Measurements from ENCODE around the gene GOT2. TPM values are rescaled to one million over a fixed set of nuclear protein-coding genes. Genes with fewer than 3 reads are reported as not detected.
A peak's percentile ranks its signal among the peaks of the same experiment; 100 is the strongest.

GOT2 gene
- total RNA-seq, 1 donor from 2014 or later: 33.4 TPM

GRCh38 chr16:58684354-58685083 is 49.6 kb downstream of the GOT2 start, which contains the start of gene SLC38A7:
Gene SLC38A7, minus strand, starts transcription at chr16:58684770. Its CDS starts 4,644 bp downstream, at chr16:58680126.
- H3K27ac ChIP-seq (ENCODE audit: low read depth, low read length): peak within 1 kb of the TSS; percentile 86
- H3K4me3 ChIP-seq (ENCODE audit: low read length in 3 of 3): peak within 1 kb of the TSS; percentile 92 to 97 (median 95)
- peak within 1 kb of the TSS; percentile 92 to 99 (median 98) for H3K9ac ChIP-seq (ENCODE audit: low read depth in 1 of 3, low read length in 3 of 3)
- peaks cover 12 to 16% (median 15%) of the 10 kb centered on the region in 3 donors for H3K36me3 ChIP-seq (ENCODE audit: control insufficient read depth in 3 of 3, insufficient read depth in 3 of 3, low read length in 3 of 3)
- H3K9me3 ChIP-seq (ENCODE audit: control insufficient read depth in 3 of 3, low read length in 3 of 3): no peaks in the 10 kb centered on the region
- H3K27me3 ChIP-seq (ENCODE audit: control insufficient read depth in 3 of 3, insufficient read depth in 3 of 3, low read length in 3 of 3): no peaks in the 10 kb centered on the region
- H3K4me1 ChIP-seq (ENCODE audit: control insufficient read depth in 3 of 3, insufficient read depth in 3 of 3, low read length in 3 of 3): peaks cover 17 to 23% (median 18%) of the 10 kb centered on the region in 3 donors

- Histone ChIP-seq H3K27me3 (ENCODE audit: control insufficient read depth in 3 of 3, insufficient read depth in 3 of 3, low read length in 3 of 3) (no peaks in the 10 kb centered on the region), H3K4me3 (ENCODE audit: low read length in 3 of 3) (peak overlapping the region; percentile 92 to 97 (median 95)), H3K36me3 (ENCODE audit: control insufficient read depth in 3 of 3, insufficient read depth in 3 of 3, low read length in 3 of 3) (peaks cover 15 to 18% (median 17%) of the 10 kb centered on the region in 3 donors), H3K9ac (ENCODE audit: low read depth in 1 of 3, low read length in 3 of 3) (peak overlapping the region; percentile 92 to 99 (median 98)), H3K27ac (ENCODE audit: low read depth, low read length) (peak overlapping the region; percentile 86), H3K4me1 (ENCODE audit: control insufficient read depth in 3 of 3, insufficient read depth in 3 of 3, low read length in 3 of 3) (peaks cover 17 to 23% (median 18%) of the 10 kb centered on the region in 3 donors), H3K9me3 (ENCODE audit: control insufficient read depth in 3 of 3, low read length in 3 of 3) (no peaks in the 10 kb centered on the region)
Observed at GRCh38 chr16:58684001-58684353, 50.1 kb downstream of the GOT2 start.

- Histone ChIP-seq H3K4me1 (ENCODE audit: control insufficient read depth in 3 of 3, insufficient read depth in 3 of 3, low read length in 3 of 3) (peaks cover 13 to 20% (median 15%) of the 10 kb centered on the region in 3 donors), H3K4me3 (ENCODE audit: low read length in 3 of 3) (no peak overlapping the region), H3K27me3 (ENCODE audit: control insufficient read depth in 3 of 3, insufficient read depth in 3 of 3, low read length in 3 of 3) (no peaks in the 10 kb centered on the region), H3K27ac (ENCODE audit: low read depth, low read length) (no peak overlapping the region), H3K36me3 (ENCODE audit: control insufficient read depth in 3 of 3, insufficient read depth in 3 of 3, low read length in 3 of 3) (peaks cover 43 to 45% (median 44%) of the 10 kb centered on the region in 3 donors), H3K9ac (ENCODE audit: low read depth in 1 of 3, low read length in 3 of 3) (no peak overlapping the region), H3K9me3 (ENCODE audit: control insufficient read depth in 3 of 3, low read length in 3 of 3) (no peaks in the 10 kb centered on the region)
Observed at GRCh38 chr16:58679763-58680162, 54.4 kb downstream of the GOT2 start.

- Histone ChIP-seq H3K27ac (ENCODE audit: low read depth, low read length) (no peak overlapping the region), H3K4me1 (ENCODE audit: control insufficient read depth in 3 of 3, insufficient read depth in 3 of 3, low read length in 3 of 3) (peaks cover 7 to 14% (median 8%) of the 10 kb centered on the region in 3 donors), H3K36me3 (ENCODE audit: control insufficient read depth in 3 of 3, insufficient read depth in 3 of 3, low read length in 3 of 3) (peaks cover 43 to 48% (median 44%) of the 10 kb centered on the region in 3 donors)
Observed at GRCh38 chr16:58678716-58679115, 55.4 kb downstream of the GOT2 start.

GRCh38 chr16:58678269-58678668 is 55.8 kb downstream of the GOT2 start:
- Histone ChIP-seq H3K4me1 (ENCODE audit: control insufficient read depth in 3 of 3, insufficient read depth in 3 of 3, low read length in 3 of 3) (peaks cover 2 to 10% (median 3%) of the 10 kb centered on the region in 3 donors), H3K9ac (ENCODE audit: low read depth in 1 of 3, low read length in 3 of 3) (no peak overlapping the region), H3K9me3 (ENCODE audit: control insufficient read depth in 3 of 3, low read length in 3 of 3) (no peaks in the 10 kb centered on the region), H3K27ac (ENCODE audit: low read depth, low read length) (no peak overlapping the region), H3K4me3 (ENCODE audit: low read length in 3 of 3) (no peak overlapping the region), H3K27me3 (ENCODE audit: control insufficient read depth in 3 of 3, insufficient read depth in 3 of 3, low read length in 3 of 3) (no peaks in the 10 kb centered on the region), H3K36me3 (ENCODE audit: control insufficient read depth in 3 of 3, insufficient read depth in 3 of 3, low read length in 3 of 3) (peaks cover 43 to 48% (median 44%) of the 10 kb centered on the region in 3 donors)

More at GRCh38 chr16:58678716-58679115, 55.4 kb downstream of the GOT2 start:
- H3K27me3 ChIP-seq (ENCODE audit: control insufficient read depth in 3 of 3, insufficient read depth in 3 of 3, low read length in 3 of 3): no peaks in the 10 kb centered on the region
- no peak overlapping the region for H3K4me3 ChIP-seq (ENCODE audit: low read length in 3 of 3)
- no peak overlapping the region for H3K9ac ChIP-seq (ENCODE audit: low read depth in 1 of 3, low read length in 3 of 3)
- H3K9me3 ChIP-seq (ENCODE audit: control insufficient read depth in 3 of 3, low read length in 3 of 3): no peaks in the 10 kb centered on the region

- H3K9me3 ChIP-seq (ENCODE audit: control insufficient read depth in 3 of 3, low read length in 3 of 3): no peaks in the 10 kb centered on the region
- no peaks in the 10 kb centered on the region for H3K27me3 ChIP-seq (ENCODE audit: control insufficient read depth in 3 of 3, insufficient read depth in 3 of 3, low read length in 3 of 3)
- no peak overlapping the region for H3K27ac ChIP-seq (ENCODE audit: low read depth, low read length)
- H3K4me3 ChIP-seq (ENCODE audit: low read length in 3 of 3): no peak overlapping the region
- peaks cover 0 to 2% (median 0%) of the 10 kb centered on the region in 3 donors for H3K4me1 ChIP-seq (ENCODE audit: control insufficient read depth in 3 of 3, insufficient read depth in 3 of 3, low read length in 3 of 3)
- H3K9ac ChIP-seq (ENCODE audit: low read depth in 1 of 3, low read length in 3 of 3): no peak overlapping the region
- H3K36me3 ChIP-seq (ENCODE audit: control insufficient read depth in 3 of 3, insufficient read depth in 3 of 3, low read length in 3 of 3): peaks cover 36 to 49% (median 39%) of the 10 kb centered on the region in 3 donors
Observed at GRCh38 chr16:58670946-58671583, 63.1 kb downstream of the GOT2 start.

GRCh38 chr16:58670177-58670576 is 63.9 kb downstream of the GOT2 start:
- no peaks in the 10 kb centered on the region for H3K27me3 ChIP-seq (ENCODE audit: control insufficient read depth in 3 of 3, insufficient read depth in 3 of 3, low read length in 3 of 3)
- peaks cover 31 to 43% (median 32%) of the 10 kb centered on the region in 3 donors for H3K36me3 ChIP-seq (ENCODE audit: control insufficient read depth in 3 of 3, insufficient read depth in 3 of 3, low read length in 3 of 3)
- H3K9ac ChIP-seq (ENCODE audit: low read depth in 1 of 3, low read length in 3 of 3): no peak overlapping the region
- H3K27ac ChIP-seq (ENCODE audit: low read depth, low read length): no peak overlapping the region
- no peak overlapping the region for H3K4me3 ChIP-seq (ENCODE audit: low read length in 3 of 3)
- peaks cover 0 to 2% (median 0%) of the 10 kb centered on the region in 3 donors for H3K4me1 ChIP-seq (ENCODE audit: control insufficient read depth in 3 of 3, insufficient read depth in 3 of 3, low read length in 3 of 3)
- no peaks in the 10 kb centered on the region for H3K9me3 ChIP-seq (ENCODE audit: control insufficient read depth in 3 of 3, low read length in 3 of 3)

- no peak overlapping the region for H3K27ac ChIP-seq (ENCODE audit: low read depth, low read length)
- no peak overlapping the region for H3K4me3 ChIP-seq (ENCODE audit: low read length in 3 of 3)
- H3K9me3 ChIP-seq (ENCODE audit: control insufficient read depth in 3 of 3, low read length in 3 of 3): no peaks in the 10 kb centered on the region
- no peaks in the 10 kb centered on the region for H3K4me1 ChIP-seq (ENCODE audit: control insufficient read depth in 3 of 3, insufficient read depth in 3 of 3, low read length in 3 of 3)
- peaks cover 11 to 18% (median 15%) of the 10 kb centered on the region in 3 donors for H3K36me3 ChIP-seq (ENCODE audit: control insufficient read depth in 3 of 3, insufficient read depth in 3 of 3, low read length in 3 of 3)
- no peak overlapping the region for H3K9ac ChIP-seq (ENCODE audit: low read depth in 1 of 3, low read length in 3 of 3)
- H3K27me3 ChIP-seq (ENCODE audit: control insufficient read depth in 3 of 3, insufficient read depth in 3 of 3, low read length in 3 of 3): no peaks in the 10 kb centered on the region
Observed at GRCh38 chr16:58665200-58665599, 68.9 kb downstream of the GOT2 start.

- H3K27me3 ChIP-seq (ENCODE audit: control insufficient read depth in 3 of 3, insufficient read depth in 3 of 3, low read length in 3 of 3): no peaks in the 10 kb centered on the region
- H3K4me3 ChIP-seq (ENCODE audit: low read length in 3 of 3): no peak overlapping the region
- H3K27ac ChIP-seq (ENCODE audit: low read depth, low read length): no peak overlapping the region
- H3K4me1 ChIP-seq (ENCODE audit: control insufficient read depth in 3 of 3, insufficient read depth in 3 of 3, low read length in 3 of 3): no peaks in the 10 kb centered on the region
- no peaks in the 10 kb centered on the region for H3K9me3 ChIP-seq (ENCODE audit: control insufficient read depth in 3 of 3, low read length in 3 of 3)
- H3K36me3 ChIP-seq (ENCODE audit: control insufficient read depth in 3 of 3, insufficient read depth in 3 of 3, low read length in 3 of 3): peaks cover 0 to under 1% (median 0%) of the 10 kb centered on the region in 3 donors
- H3K9ac ChIP-seq (ENCODE audit: low read depth in 1 of 3, low read length in 3 of 3): no peak overlapping the region
Observed at GRCh38 chr16:58661199-58661830, 72.8 kb downstream of the GOT2 start.

All from skeletal muscle tissue (tissue), 4 donors.